GM08714 (cell line): ENCODE data around the gene INTU.

Experiments used
- H3K4me3 ChIP-seq: fragments of 200-500 bp; sonication (Bioruptor generic); 2 replicates; pipeline ENCODE4 v1.5.1; 2014; ENCODE audit warnings: mild to moderate bottlenecking, low read length, inconsistent platforms
- ZNF274 ChIP-seq: IDR thresholded peaks from 2 replicates; pipeline ENCODE4 v1.6.1; 2012; ENCODE audit warnings: mild to moderate bottlenecking, low read depth, low read length

Gene INTU

DNA sequence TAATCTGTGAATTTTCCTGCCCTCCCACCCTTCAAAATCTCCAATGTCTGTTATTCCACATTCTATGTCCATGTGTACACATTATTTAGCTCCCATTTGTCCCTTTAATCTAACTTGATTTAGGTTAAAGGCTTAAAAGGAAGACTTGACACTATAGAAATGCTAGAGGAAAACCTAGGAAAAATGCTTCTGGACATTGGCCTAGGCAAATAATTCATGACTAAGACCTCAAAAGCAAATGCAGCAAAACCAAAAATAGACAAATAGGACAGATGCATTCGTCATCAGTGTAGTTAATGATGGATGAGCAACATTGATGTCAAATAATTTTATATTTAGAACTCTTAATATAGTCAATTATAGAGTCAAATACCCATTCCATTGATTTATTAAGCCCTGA is 36.9 kb downstream of the INTU start:
- H3K4me3 ChIP-seq = no peak overlapping the region
- no peak for TF ChIP-seq ZNF274

DNA sequence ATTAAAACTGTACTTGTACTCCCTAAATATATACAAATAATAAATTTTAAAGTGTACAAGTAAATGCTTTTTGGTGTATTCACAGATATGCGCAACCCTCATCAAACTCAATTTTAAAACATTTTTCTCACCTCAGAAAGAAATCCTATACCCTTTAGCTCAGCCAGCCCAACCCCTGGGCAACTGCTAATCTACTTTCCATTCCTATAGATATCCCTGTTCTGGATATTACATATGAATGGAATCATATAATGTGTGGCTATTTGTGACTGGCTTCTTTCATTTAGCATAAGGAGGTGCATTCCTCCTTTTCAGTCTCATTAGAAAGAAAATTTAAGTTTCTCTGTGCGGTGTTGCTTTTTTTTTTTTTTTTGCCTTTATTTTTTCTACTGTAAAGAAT is 39.4 kb downstream of the INTU start:
- H3K4me3 ChIP-seq = no peak overlapping the region

GRCh38 chr4:127685292-127685691 is 52.5 kb downstream of the INTU start:
- TF ChIP-seq ZNF274 = no peak
- no peak overlapping the region for H3K4me3 ChIP-seq

More for the DNA sequence above, 39.4 kb downstream of the INTU start:
- no peak for TF ChIP-seq ZNF274

GRCh38 chr4:127686658-127687057 is 53.9 kb downstream of the INTU start:
- H3K4me3 ChIP-seq = no peak overlapping the region
- TF ChIP-seq ZNF274 = no peak

DNA sequence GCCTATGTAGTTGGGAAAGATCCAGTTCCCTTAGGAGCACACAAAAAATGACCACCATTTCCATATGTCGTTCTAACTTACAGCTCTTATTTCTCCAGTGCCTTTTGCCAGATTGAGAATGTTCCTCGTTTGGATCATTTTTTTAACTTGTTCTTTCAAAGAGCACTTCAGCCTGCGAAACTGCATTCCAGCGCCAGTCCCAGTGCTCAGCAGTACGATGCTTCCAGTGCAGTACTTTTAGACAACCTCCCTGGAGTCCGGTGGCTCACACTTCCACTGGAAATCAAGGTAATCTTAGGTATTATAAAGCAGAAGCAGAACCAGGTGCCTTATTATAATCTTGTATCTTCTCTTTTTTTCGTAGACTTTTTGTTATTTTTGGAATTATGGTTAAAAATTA is 54.8 kb downstream of the INTU start:
- no peak for TF ChIP-seq ZNF274
- H3K4me3 ChIP-seq = no peak overlapping the region

DNA sequence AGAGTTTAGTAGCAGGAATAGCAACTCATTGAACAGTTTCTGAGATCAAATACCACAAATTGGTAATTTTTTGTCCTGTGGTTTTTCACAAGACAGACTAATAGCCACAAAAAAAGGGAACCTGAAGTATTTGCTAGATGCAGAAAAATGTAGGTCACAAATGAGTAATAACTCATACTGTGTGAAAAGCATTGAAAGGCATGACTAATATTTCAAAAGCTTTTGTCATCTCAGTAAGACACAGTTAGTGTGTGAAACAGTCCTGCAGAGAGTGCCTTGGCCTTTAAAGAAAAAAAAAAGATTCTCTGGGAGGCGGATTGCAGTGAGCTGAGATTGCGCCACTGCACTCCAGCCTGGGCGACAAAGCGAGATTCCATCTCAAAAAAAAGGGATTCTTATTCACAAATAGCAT is 66.0 kb downstream of the INTU start:
- TF ChIP-seq ZNF274 = no peak
- H3K4me3 ChIP-seq = no peak overlapping the region

- no peak overlapping the region for H3K4me3 ChIP-seq
Observed at GRCh38 chr4:127708985-127709384, 76.2 kb downstream of the INTU start.

GRCh38 chr4:127709456-127709855 is 76.7 kb downstream of the INTU start:
- TF ChIP-seq ZNF274 = no peak
- H3K4me3 ChIP-seq = no peak overlapping the region

More at GRCh38 chr4:127708985-127709384, 76.2 kb downstream of the INTU start:
- no peak for TF ChIP-seq ZNF274

GRCh38 chr4:127730142-127730913 is 97.6 kb downstream of the INTU start, which contains the start of gene SLC25A31:
SLC25A31 (plus strand) TSS chr4:127730400; CDS start chr4:127730546, 146 bp downstream.
- no peak within 1 kb of the TSS for H3K4me3 ChIP-seq
- no peak for TF ChIP-seq ZNF274

DNA sequence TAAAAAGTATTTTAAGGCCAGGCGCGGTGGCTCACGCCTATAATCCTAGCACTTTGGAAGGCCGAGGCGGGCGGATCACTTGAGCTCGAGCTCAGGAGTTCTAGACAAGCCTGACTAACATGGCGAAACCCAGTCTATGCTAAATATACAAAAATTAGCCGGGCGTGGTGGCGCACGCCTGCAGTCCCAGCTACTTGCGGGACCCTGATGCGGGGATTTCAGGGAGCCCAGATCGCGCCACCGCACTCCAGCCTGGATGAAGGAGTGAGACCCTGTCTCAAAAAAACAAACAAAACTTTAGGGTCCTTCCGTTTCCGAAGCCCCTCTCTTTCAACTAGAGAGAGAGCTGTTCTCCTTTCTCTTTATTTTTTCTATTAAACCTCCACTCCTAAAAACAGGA is 98.6 kb downstream of the INTU start:
- H3K4me3 ChIP-seq = no peak overlapping the region
- TF ChIP-seq ZNF274 = no peak

DNA sequence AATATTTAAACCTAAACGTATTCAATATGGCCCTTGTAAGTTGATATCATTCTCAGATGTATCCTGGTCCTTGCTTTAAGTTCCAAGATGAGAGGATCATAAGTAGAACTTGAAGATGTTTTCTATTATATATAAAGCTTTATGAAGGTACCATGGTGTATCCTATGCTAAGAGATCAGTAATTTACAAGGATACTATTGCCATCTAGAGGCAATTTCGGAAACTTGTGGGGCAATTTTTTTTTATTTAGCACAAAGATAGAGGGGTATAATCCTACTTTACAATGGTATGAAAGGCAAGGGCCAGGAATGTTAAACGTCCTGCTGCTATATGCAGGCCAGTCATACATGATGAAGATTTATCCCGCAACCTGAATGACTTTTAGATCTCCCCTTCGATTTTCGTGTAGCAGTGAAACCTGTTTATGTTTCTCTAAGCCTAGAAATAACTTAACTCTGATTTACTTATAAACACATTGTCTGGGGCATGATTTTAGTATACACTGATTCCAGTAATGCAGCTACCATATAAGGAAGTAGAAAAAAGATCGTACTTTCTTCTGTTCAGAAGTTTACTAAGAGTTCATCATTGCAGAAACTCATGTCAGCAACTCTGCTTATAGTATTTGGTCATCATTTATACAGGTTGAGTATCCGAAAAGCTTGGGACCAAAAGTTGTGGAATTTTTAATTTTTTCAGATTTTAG is 100.0 kb downstream of the INTU start:
- no peak overlapping the region for H3K4me3 ChIP-seq
- no peak for TF ChIP-seq ZNF274

DNA sequence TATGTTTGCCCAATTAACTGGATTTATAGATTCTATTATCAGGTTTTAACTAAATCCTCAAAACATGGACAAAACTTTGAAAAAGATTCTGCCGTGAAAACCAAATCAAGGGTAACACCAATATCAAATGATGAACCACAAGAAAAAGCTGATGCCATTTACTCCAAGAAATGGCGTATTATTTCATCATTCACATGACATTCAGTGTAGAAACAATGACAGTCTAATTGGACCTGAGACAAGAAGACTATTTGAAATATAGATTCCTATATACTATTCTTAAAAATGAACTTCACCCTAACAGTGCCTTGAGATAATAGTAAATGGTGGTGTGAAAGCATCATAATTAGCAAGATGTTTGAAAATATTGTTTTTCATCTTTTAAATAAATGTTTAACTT is 102.2 kb downstream of the INTU start:
- no peak overlapping the region for H3K4me3 ChIP-seq
- no peak for TF ChIP-seq ZNF274

- no peak overlapping the region for H3K4me3 ChIP-seq
- TF ChIP-seq ZNF274 = no peak
Observed at GRCh38 chr4:127737295-127737694, 104.5 kb downstream of the INTU start.

DNA sequence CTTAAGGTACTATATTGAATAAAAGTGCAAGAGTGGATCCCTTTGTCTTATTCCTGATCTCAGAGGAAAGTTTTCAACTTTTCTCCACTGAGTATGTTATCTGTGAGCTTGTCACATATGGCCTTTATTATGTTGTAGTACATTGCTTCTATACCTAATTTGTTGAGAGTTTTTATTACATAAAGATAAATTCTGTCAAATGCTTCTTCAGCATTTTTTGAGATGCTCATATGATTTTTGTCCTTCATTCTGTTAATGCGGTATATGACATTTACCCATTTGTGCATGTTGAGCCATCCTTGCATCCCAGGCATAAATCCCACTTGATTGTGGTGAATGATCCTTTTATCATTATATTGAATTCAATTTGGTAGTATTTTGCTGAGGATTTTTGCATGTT is 108.5 kb downstream of the INTU start:
- no peak for TF ChIP-seq ZNF274
- H3K4me3 ChIP-seq = no peak overlapping the region

GRCh38 chr4:127747883-127748282 is 115.1 kb downstream of the INTU start:
- no peak overlapping the region for H3K4me3 ChIP-seq
- TF ChIP-seq ZNF274 = no peak
